Central memory CD8-positive, alpha-beta T cell (primary cell): ENCODE measurements around the gene SEMA4B.
A peak's percentile ranks its signal among the peaks of the same experiment; 100 is the strongest.

ENCODE experiments used
- ATAC-seq: fragments of 150-1000 bp; cut with Tn5 transposase; replicated peaks from 2 replicates; pipeline ENCODE4 v1.10.0; 2022; ENCODE audit warnings: mild to moderate bottlenecking, moderate FRiP score, moderate number of reproducible peaks; ENCODE audit not compliant: poor library complexity, severe bottlenecking; ENCODE audit errors: extremely low read depth
- DNase-seq, 2 donors: peaks; one replicate each; pipeline ENCODE4 v3.0.0; 2021; ENCODE audit warnings: low spot score in 2 of 2
- H3K27ac Mint-ChIP-seq: one replicate; pipeline ENCODE4 v1.8.0; 2022; ENCODE audit warnings: low read depth, mild to moderate bottlenecking, moderate library complexity, mixed read lengths
- H3K27me3 Mint-ChIP-seq: one replicate; pipeline ENCODE4 v1.8.0; 2022; ENCODE audit warnings: mixed read lengths
- H3K36me3 Mint-ChIP-seq: one replicate; pipeline ENCODE4 v1.8.0; 2022; ENCODE audit warnings: mild to moderate bottlenecking, moderate library complexity, mixed read lengths; ENCODE audit not compliant: insufficient read depth
- H3K4me1 Mint-ChIP-seq: one replicate; pipeline ENCODE4 v1.8.0; 2022; ENCODE audit warnings: mixed read lengths
- H3K4me3 Mint-ChIP-seq: one replicate; pipeline ENCODE4 v1.8.0; 2022; ENCODE audit warnings: mild to moderate bottlenecking, moderate library complexity, mixed read lengths
- H3K9me3 Mint-ChIP-seq: one replicate; pipeline ENCODE4 v1.8.0; 2022; ENCODE audit warnings: mixed read lengths

The SEMA4B gene

DNA sequence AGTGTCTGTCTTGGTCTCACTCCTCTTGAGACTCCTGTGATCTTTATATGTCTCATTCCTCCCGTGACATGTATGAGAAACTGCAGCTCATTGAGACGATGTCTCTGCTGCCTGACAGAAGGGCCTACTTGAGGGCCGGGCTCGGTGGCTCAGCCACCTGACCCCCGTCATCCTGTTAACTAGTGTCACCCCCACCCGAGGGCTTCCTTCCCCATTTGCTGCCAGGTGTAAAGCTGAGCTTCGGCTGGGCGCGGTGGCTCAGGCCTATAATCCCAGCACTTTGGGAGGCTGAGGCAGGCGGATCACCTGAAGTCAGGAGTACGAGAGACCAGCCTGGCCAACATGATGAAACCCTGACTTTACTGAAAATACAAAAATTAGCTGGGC is 12.7 kb downstream of the SEMA4B start:
- DNase-seq (no peak), ATAC-seq (no peak)
- no peaks in the 10 kb centered on the region for H3K9me3 Mint-ChIP-seq
- peaks cover 5% of the 10 kb centered on the region for H3K36me3 Mint-ChIP-seq
- no peaks in the 10 kb centered on the region for H3K27me3 Mint-ChIP-seq
- peak overlapping the region; percentile 19 for H3K27ac Mint-ChIP-seq
- no peak overlapping the region for H3K4me3 Mint-ChIP-seq
- H3K4me1 Mint-ChIP-seq: peaks cover 41% of the 10 kb centered on the region

- H3K4me1 Mint-ChIP-seq: peaks cover 45% of the 10 kb centered on the region
- peak overlapping the region; percentile 44 for H3K27ac Mint-ChIP-seq
- DNase-seq: no peak
- no peaks in the 10 kb centered on the region for H3K9me3 Mint-ChIP-seq
- H3K36me3 Mint-ChIP-seq: peaks cover 5% of the 10 kb centered on the region
- ATAC-seq: no peak
- H3K27me3 Mint-ChIP-seq: no peaks in the 10 kb centered on the region
- no peak overlapping the region for H3K4me3 Mint-ChIP-seq
Observed at GRCh38 chr15:90214553-90215196, 13.5 kb downstream of the SEMA4B start.

- Mint-ChIP-seq H3K36me3 (peaks cover 13% of the 10 kb centered on the region), H3K4me3 (no peak overlapping the region), H3K9me3 (no peaks in the 10 kb centered on the region), H3K27me3 (no peaks in the 10 kb centered on the region), H3K27ac (peak overlapping the region; percentile 4), H3K4me1 (peaks cover 33% of the 10 kb centered on the region)
- ATAC-seq (no peak), DNase-seq (no peak)
Observed at GRCh38 chr15:90217671-90218394, 16.7 kb downstream of the SEMA4B start.

DNA sequence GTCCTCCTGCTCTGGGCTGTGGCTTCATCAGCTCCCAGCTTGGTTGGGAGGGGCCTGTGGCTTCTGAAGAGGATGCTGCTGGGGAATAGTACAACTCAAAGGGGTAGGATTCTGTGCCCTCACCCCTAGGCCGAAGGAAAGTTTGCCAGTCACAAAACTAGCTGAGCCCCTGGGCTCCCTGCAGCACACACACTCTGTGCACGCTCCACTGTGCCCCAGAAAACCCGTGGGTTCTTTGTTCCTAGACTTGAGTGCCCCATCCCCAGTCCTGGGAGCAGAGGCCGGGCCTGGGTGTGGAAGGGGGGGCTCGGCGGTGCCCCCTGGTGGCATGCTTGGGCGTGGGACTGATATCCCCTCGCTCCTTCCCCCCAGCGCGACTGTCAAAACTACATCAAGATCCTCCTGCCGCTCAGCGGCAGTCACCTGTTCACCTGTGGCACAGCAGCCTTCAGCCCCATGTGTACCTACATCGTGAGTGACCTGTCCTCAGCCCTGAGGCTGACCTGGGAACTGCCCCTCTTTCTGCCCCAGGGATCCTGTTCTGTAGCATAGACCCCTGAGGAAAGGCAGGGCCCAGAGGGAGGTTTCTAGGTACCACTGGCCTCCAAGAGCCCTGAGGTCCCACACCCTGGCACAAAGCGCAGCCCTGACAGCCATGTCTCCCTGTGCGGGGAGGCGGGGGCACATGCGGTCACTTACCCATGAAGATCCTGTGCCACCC is 18.5 kb downstream of the SEMA4B start:
- no peaks in the 10 kb centered on the region for H3K9me3 Mint-ChIP-seq
- H3K4me3 Mint-ChIP-seq: no peak overlapping the region
- no peaks in the 10 kb centered on the region for H3K27me3 Mint-ChIP-seq
- DNase-seq (peak; percentile 29 to 30), ATAC-seq (peak; percentile 78)
- H3K4me1 Mint-ChIP-seq: peaks cover 25% of the 10 kb centered on the region
- H3K36me3 Mint-ChIP-seq: peaks cover 12% of the 10 kb centered on the region
- H3K27ac Mint-ChIP-seq: no peak overlapping the region

- no peak for ATAC-seq
- Mint-ChIP-seq H3K27ac (no peak overlapping the region), H3K27me3 (no peaks in the 10 kb centered on the region), H3K9me3 (no peaks in the 10 kb centered on the region), H3K4me1 (peaks cover 16% of the 10 kb centered on the region), H3K4me3 (no peak overlapping the region), H3K36me3 (peaks cover 14% of the 10 kb centered on the region)
- DNase-seq: no peak
Observed at GRCh38 chr15:90221246-90221900, 20.2 kb downstream of the SEMA4B start.

DNA sequence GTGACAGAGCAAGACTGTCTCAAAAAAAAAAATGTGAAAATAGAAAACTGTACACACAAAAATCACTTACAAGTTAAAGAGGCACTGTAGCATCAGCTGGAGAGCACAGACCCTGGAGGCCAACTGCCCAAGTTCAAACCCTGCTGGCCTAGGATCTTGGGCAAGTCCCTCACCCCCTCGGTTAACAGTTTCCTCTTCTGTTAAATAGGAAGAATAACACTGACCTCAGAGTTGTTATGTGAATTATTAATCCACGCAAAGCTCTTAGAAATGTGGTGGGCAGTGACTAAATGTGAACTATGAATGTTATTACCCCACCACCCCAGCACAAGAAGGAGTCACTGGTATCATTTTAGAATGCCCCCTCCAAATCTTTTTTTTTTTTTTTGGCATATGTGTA is 21.4 kb downstream of the SEMA4B start:
- ATAC-seq (no peak), DNase-seq (no peak)
- H3K4me1 Mint-ChIP-seq: peaks cover 15% of the 10 kb centered on the region
- no peaks in the 10 kb centered on the region for H3K9me3 Mint-ChIP-seq
- H3K27me3 Mint-ChIP-seq: no peaks in the 10 kb centered on the region
- H3K36me3 Mint-ChIP-seq: peaks cover 18% of the 10 kb centered on the region
- H3K4me3 Mint-ChIP-seq: no peak overlapping the region
- no peak overlapping the region for H3K27ac Mint-ChIP-seq

DNA sequence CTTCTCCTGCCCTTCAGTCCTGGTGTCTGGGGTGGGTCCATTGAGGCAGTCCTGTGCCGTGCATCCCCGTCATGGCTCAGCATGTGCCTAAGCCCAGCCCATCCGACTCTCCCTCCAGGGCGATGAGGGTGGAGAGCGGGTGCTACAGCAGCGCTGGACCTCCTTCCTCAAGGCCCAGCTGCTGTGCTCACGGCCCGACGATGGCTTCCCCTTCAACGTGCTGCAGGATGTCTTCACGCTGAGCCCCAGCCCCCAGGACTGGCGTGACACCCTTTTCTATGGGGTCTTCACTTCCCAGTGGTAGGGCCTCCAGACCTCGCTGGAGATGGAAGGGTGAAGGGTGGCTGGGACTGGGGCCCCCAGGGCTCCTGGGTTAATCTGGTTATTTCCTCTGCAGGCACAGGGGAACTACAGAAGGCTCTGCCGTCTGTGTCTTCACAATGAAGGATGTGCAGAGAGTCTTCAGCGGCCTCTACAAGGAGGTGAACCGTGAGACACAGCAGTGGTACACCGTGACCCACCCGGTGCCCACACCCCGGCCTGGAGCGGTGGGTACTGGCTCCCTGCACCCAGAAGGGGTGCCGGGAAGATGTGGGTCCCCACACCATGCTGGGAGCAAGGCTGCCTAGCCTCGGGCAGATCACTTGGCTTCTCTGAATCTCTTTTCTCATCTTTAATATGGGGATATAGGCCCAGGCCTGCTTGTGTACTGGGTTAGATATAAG is 22.5 kb downstream of the SEMA4B start:
- H3K36me3 Mint-ChIP-seq: peaks cover 18% of the 10 kb centered on the region
- no peaks in the 10 kb centered on the region for H3K27me3 Mint-ChIP-seq
- peaks cover 13% of the 10 kb centered on the region for H3K4me1 Mint-ChIP-seq
- H3K9me3 Mint-ChIP-seq: no peaks in the 10 kb centered on the region
- H3K27ac Mint-ChIP-seq: no peak overlapping the region
- H3K4me3 Mint-ChIP-seq: no peak overlapping the region
- DNase-seq (no peak), ATAC-seq (no peak)

DNA sequence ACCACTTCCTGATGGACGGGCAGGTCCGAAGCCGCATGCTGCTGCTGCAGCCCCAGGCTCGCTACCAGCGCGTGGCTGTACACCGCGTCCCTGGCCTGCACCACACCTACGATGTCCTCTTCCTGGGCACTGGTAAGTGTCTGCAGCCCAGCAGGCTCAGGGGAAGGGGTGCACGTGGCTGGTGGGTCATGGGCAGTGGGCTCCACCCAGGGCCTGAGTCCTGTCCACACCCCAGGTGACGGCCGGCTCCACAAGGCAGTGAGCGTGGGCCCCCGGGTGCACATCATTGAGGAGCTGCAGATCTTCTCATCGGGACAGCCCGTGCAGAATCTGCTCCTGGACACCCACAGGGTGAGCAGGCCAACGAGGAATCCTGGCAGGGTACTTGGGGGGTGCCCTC is 23.9 kb downstream of the SEMA4B start:
- Mint-ChIP-seq H3K27me3 (no peaks in the 10 kb centered on the region), H3K4me1 (peaks cover 13% of the 10 kb centered on the region), H3K4me3 (no peak overlapping the region), H3K9me3 (no peaks in the 10 kb centered on the region), H3K36me3 (peaks cover 30% of the 10 kb centered on the region), H3K27ac (no peak overlapping the region)
- no peak for ATAC-seq
- DNase-seq: no peak

DNA sequence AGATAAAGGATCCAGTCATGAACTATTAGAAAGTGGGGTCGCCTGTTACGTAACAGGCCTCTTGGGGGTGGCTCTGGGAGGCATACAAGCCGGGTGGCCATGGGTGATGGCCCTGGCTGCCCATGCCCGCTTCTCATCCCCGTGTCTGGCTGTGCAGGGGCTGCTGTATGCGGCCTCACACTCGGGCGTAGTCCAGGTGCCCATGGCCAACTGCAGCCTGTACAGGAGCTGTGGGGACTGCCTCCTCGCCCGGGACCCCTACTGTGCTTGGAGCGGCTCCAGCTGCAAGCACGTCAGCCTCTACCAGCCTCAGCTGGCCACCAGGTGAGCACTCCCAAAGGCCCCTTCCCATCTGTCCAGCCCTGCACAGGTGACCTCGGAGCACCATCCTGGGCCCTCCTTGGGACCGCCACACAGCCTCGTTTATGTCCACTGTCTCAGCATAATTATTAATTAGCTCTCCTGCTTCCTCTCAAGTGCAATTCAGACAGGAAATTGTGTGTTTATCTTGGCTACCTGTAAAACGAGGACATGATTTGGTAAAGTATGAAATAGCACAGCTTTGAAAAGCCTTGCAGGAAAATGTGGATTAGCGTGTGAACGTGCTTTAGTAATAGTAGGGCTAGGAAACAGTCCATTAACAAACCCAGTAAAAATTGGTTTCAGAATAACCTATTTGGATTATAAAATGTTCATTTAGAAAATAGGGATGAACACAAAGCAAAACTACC is 24.5 kb downstream of the SEMA4B start:
- peaks cover 18% of the 10 kb centered on the region for H3K4me1 Mint-ChIP-seq
- H3K27ac Mint-ChIP-seq: no peak overlapping the region
- DNase-seq (no peak), ATAC-seq (no peak)
- no peaks in the 10 kb centered on the region for H3K27me3 Mint-ChIP-seq
- H3K36me3 Mint-ChIP-seq: peaks cover 32% of the 10 kb centered on the region
- no peak overlapping the region for H3K4me3 Mint-ChIP-seq
- H3K9me3 Mint-ChIP-seq: no peaks in the 10 kb centered on the region

DNA sequence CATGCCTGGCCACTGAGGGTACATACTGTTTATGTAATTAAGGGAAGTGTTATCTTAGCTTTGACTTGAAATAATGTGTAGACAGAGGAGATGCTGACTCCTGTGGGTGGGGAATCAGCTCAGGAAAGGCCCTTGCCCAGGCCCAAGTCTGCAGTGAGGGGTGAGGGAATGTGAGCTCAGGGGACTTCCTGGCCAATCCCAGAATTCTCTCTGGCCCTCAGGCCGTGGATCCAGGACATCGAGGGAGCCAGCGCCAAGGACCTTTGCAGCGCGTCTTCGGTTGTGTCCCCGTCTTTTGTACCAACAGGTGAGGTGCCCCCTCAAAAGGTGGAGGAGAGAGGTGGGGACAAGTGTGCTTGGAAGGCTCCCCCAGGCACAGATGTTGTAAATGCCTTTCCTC is 26.2 kb downstream of the SEMA4B start:
- no peak overlapping the region for H3K27ac Mint-ChIP-seq
- no peak for DNase-seq

DNA sequence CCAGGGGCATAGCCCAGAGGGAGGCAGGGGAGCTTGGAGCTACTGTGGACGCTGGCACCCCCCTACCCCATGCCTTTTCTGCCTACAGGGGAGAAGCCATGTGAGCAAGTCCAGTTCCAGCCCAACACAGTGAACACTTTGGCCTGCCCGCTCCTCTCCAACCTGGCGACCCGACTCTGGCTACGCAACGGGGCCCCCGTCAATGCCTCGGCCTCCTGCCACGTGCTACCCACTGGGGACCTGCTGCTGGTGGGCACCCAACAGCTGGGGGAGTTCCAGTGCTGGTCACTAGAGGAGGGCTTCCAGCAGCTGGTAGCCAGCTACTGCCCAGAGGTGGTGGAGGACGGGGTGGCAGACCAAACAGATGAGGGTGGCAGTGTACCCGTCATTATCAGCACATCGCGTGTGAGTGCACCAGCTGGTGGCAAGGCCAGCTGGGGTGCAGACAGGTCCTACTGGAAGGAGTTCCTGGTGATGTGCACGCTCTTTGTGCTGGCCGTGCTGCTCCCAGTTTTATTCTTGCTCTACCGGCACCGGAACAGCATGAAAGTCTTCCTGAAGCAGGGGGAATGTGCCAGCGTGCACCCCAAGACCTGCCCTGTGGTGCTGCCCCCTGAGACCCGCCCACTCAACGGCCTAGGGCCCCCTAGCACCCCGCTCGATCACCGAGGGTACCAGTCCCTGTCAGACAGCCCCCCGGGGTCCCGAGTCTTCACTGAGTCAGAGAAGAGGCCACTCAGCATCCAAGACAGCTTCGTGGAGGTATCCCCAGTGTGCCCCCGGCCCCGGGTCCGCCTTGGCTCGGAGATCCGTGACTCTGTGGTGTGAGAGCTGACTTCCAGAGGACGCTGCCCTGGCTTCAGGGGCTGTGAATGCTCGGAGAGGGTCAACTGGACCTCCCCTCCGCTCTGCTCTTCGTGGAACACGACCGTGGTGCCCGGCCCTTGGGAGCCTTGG is 27.0 kb downstream of the SEMA4B start:
- H3K4me3 Mint-ChIP-seq: no peak overlapping the region
- DNase-seq (no peak), ATAC-seq (no peak)
- H3K36me3 Mint-ChIP-seq: peaks cover 41% of the 10 kb centered on the region
- peak overlapping the region; percentile 99 for H3K27ac Mint-ChIP-seq
- no peaks in the 10 kb centered on the region for H3K27me3 Mint-ChIP-seq
- H3K9me3 Mint-ChIP-seq: no peaks in the 10 kb centered on the region
- peaks cover 41% of the 10 kb centered on the region for H3K4me1 Mint-ChIP-seq

More for the DNA sequence above, 26.2 kb downstream of the SEMA4B start:
- Mint-ChIP-seq H3K4me1 (peaks cover 33% of the 10 kb centered on the region), H3K9me3 (no peaks in the 10 kb centered on the region), H3K27me3 (no peaks in the 10 kb centered on the region), H3K4me3 (no peak overlapping the region), H3K36me3 (peaks cover 38% of the 10 kb centered on the region)
- no peak for ATAC-seq
